ENCODE results near the gene NR3C1.

NR3C1 gene

DNA sequence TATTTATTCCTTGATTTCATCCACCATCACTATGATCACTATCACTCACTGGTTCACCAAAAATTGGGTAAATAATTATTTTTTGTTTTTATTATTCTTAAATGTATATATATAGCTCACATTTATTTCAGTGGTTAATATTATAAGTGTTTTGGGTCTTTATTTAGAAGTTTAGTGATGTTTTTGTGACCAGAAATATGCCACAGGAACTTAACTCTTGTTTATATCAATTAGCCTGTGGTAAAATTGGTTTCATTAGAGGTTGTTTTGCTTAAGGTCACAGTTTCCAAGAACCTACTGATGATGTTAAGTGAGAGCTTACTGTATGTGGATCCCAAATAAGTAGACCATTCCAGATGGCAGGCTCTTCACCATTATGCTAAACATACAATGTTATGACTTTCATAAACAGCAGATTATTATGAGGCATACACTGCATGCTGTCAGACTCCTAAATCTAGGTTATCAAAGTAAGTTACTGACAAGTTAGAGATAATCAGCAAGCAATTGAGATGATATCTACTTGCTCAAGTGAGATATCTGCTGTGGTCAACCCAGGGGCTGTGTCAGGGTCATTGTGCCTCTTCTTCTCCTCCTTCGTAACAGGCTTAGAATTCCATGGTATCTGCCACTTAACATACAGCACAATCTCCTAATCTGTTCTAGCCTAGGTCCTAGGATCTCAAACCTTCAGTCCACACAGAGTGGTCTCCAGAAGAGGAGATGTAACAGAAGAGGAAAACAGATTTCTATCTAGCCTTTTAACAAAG lies 57.6 kb downstream of the NR3C1 start:
- Histone ChIP-seq H3K27me3 (replicated peaks; ENCODE audit: insufficient read depth, low read length) (no peaks in the 10 kb centered on the region), H3K9me2 (replicated peaks; ENCODE audit: insufficient read depth, low read length) (no peaks in the 10 kb centered on the region), H4K20me1 (ENCODE audit: insufficient read depth, low read length) (peaks cover 31% of the 10 kb centered on the region), H3K36me3 (replicated peaks; ENCODE audit: insufficient read depth, low read length) (no peaks in the 10 kb centered on the region), H3K4me2 (ENCODE audit: low read depth, low read length) (no peak overlapping the region), H3F3A (ENCODE audit: insufficient read depth, low read length) (peaks cover 11% of the 10 kb centered on the region), H3K27ac (ENCODE audit: low read length) (no peak overlapping the region), H3K9me3 (replicated peaks; ENCODE audit: insufficient read depth, low read length) (no peaks in the 10 kb centered on the region), H3K4me1 (ENCODE audit: low read length) (peaks cover 75% of the 10 kb centered on the region), H3K9ac (ENCODE audit: low read length) (no peak overlapping the region), H3K79me2 (ENCODE audit: low read length) (peaks cover 99% of the 10 kb centered on the region), H2AFZ (ENCODE audit: low read length) (no peak overlapping the region), H3K4me3 (ENCODE audit: low read length) (no peak overlapping the region)
- no peak for TF ChIP-seq EZH2 (optimal IDR thresholded peaks at IDR 0.05; ENCODE audit: low read depth, low read length)
- DNase-seq, result no peak

DNA sequence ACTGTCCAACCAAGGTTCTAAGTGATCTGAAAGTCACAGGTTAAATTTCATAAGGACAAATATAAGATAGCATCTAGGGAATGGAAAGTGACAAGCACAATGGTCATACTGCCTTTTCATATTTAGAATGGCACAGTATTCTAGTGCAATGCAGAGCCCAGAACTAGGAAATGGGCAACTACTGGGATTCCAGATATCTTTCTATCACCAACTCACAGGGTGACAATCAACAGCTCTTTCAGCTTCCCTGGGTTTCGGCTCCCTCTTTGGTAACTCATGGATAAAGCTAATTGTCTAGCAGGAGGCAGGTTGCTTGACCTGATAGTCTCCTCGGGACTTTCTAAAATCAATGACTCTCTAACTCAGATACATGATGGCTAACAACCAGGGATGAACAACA lies 60.4 kb downstream of the NR3C1 start:
- no peak overlapping the region for H2AFZ ChIP-seq (ENCODE audit: low read length)
- H3K4me3 ChIP-seq (ENCODE audit: low read length), result no peak overlapping the region
- no peak for DNase-seq
- no peak for TF ChIP-seq EZH2 (optimal IDR thresholded peaks at IDR 0.05; ENCODE audit: low read depth, low read length)
- TF ChIP-seq, protein P1, sequence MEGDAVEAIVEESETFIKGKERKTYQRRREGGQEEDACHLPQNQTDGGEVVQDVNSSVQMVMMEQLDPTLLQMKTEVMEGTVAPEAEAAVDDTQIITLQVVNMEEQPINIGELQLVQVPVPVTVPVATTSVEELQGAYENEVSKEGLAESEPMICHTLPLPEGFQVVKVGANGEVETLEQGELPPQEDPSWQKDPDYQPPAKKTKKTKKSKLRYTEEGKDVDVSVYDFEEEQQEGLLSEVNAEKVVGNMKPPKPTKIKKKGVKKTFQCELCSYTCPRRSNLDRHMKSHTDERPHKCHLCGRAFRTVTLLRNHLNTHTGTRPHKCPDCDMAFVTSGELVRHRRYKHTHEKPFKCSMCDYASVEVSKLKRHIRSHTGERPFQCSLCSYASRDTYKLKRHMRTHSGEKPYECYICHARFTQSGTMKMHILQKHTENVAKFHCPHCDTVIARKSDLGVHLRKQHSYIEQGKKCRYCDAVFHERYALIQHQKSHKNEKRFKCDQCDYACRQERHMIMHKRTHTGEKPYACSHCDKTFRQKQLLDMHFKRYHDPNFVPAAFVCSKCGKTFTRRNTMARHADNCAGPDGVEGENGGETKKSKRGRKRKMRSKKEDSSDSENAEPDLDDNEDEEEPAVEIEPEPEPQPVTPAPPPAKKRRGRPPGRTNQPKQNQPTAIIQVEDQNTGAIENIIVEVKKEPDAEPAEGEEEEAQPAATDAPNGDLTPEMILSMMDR (IDR thresholded peaks at IDR 0.05; ENCODE audit: low read length), result no peak
- TF ChIP-seq EZH2phosphoT487 (IDR thresholded peaks at IDR 0.05; ENCODE audit: low read length), result no peak
- H3K9me2 ChIP-seq (replicated peaks; ENCODE audit: insufficient read depth, low read length), result no peaks in the 10 kb centered on the region
- peaks cover 47% of the 10 kb centered on the region for H3K4me1 ChIP-seq (ENCODE audit: low read length)
- no peak overlapping the region for H3K4me2 ChIP-seq (ENCODE audit: low read depth, low read length)
- no peak overlapping the region for H3K27ac ChIP-seq (ENCODE audit: low read length)
- no peaks in the 10 kb centered on the region; the same call in 1 of the 2 replicates for H3K36me3 ChIP-seq (replicated peaks; ENCODE audit: insufficient read depth, low read length)
- H4K20me1 ChIP-seq (ENCODE audit: insufficient read depth, low read length), result peaks cover 29% of the 10 kb centered on the region
- no peak overlapping the region for H3K9ac ChIP-seq (ENCODE audit: low read length)
- no peaks in the 10 kb centered on the region for H3F3A ChIP-seq (ENCODE audit: insufficient read depth, low read length)
- H3K79me2 ChIP-seq (ENCODE audit: low read length), result peaks cover 99% of the 10 kb centered on the region
- no peaks in the 10 kb centered on the region for H3K9me3 ChIP-seq (replicated peaks; ENCODE audit: insufficient read depth, low read length)
- no peaks in the 10 kb centered on the region for H3K27me3 ChIP-seq (replicated peaks; ENCODE audit: insufficient read depth, low read length)

DNA sequence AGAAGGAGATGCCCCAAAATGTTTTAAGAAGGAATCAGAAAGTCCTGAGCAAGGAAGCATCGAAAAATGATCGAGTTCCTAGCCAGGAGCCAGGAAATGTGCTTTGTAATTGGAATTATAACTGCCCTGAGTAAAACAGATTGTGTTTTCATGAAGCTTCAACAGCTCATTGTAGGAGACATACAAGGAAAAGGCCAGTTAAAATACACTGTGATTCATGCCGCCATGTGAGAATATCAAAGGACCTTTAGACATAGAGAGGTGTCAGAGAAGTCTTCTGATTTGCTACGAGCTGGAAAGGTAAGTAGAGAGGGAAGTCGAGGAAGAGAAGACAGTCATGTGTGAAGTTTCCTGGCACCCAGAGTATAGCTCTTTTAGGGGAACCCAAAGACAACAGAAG lies 60.9 kb downstream of the NR3C1 start:
- Histone ChIP-seq H3K79me2 (ENCODE audit: low read length) (peaks cover 99% of the 10 kb centered on the region), H3K9me2 (replicated peaks; ENCODE audit: insufficient read depth, low read length) (no peaks in the 10 kb centered on the region), H3K27ac (ENCODE audit: low read length) (no peak overlapping the region), H4K20me1 (ENCODE audit: insufficient read depth, low read length) (peaks cover 27% of the 10 kb centered on the region), H3K27me3 (replicated peaks; ENCODE audit: insufficient read depth, low read length) (no peaks in the 10 kb centered on the region), H3K4me1 (ENCODE audit: low read length) (peaks cover 43% of the 10 kb centered on the region), H3K9ac (ENCODE audit: low read length) (no peak overlapping the region), H3K36me3 (replicated peaks; ENCODE audit: insufficient read depth, low read length) (peaks cover 3% of the 10 kb centered on the region; the same call in 1 of the 2 replicates), H3K9me3 (replicated peaks; ENCODE audit: insufficient read depth, low read length) (no peaks in the 10 kb centered on the region), H3F3A (ENCODE audit: insufficient read depth, low read length) (no peaks in the 10 kb centered on the region), H3K4me3 (ENCODE audit: low read length) (no peak overlapping the region), H3K4me2 (ENCODE audit: low read depth, low read length) (no peak overlapping the region), H2AFZ (ENCODE audit: low read length) (no peak overlapping the region)
- DNase-seq, result no peak
- TF ChIP-seq EZH2phosphoT487 (IDR thresholded peaks at IDR 0.05; ENCODE audit: low read length) (no peak), EZH2 (optimal IDR thresholded peaks at IDR 0.05; ENCODE audit: low read depth, low read length) (no peak)
- TF ChIP-seq, protein P1 (IDR thresholded peaks at IDR 0.05; ENCODE audit: low read length), result no peak
